ENCODE measurements around the gene ACOX1. TPM values are rescaled to one million over a fixed set of nuclear protein-coding genes. Genes with fewer than 3 reads are reported as not detected.
A peak's percentile ranks its signal among the peaks of the same experiment; 100 is the strongest.
"Not testable (repeated sequence)": the region's sequence is repeated elsewhere in the genome, so short reads cannot be mapped to it uniquely, and the experiment has no call there.

The ACOX1 gene
- total RNA-seq, 1 experiment from 2014 or later: 36.2 TPM

GRCh38 chr17:75981019-75981615 is 2.2 kb upstream of the ACOX1 start:
- no peak for DNase-seq (ENCODE audit: low read depth)

- no peak for DNase-seq (ENCODE audit: low read depth)
These were observed 1.4 kb upstream of the ACOX1 start for GRCh38 chr17:75980188-75981018.

- DNase-seq (ENCODE audit: low read depth): no peak
These were observed 780 bp upstream of the ACOX1 start for GRCh38 chr17:75979705-75980187.

DNA sequence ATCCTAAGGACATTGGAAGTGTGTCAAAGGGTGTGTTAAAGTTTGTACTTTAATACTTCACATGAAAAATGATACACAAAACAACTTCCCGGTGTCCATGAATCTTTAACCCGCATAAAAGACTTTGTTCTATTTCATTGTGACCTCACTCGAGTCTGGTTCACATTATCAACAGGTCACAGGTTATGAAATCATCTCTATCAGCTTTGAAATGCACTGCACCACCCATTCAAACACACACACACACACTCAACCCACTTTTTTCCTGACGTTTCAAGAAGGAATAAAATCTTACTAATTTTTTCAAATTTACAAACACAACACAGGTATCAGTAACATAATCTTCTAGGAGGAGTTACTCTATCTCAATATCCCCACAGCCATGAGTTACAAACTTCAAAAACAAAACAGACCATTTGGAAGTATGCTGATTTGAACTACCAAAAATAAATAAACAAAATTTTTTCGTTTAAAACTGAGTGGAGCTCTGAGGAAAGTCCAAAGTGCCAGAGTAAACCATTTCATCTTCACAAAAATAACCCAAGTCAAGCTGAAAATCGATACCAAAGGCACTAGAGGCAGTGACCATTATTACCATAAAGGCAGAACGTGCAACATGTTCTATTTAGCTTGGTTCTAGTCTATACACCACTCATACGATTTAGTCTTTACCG is 2.7 kb downstream of the ACOX1 start:
- no peak for DNase-seq (ENCODE audit: low read depth)

DNA sequence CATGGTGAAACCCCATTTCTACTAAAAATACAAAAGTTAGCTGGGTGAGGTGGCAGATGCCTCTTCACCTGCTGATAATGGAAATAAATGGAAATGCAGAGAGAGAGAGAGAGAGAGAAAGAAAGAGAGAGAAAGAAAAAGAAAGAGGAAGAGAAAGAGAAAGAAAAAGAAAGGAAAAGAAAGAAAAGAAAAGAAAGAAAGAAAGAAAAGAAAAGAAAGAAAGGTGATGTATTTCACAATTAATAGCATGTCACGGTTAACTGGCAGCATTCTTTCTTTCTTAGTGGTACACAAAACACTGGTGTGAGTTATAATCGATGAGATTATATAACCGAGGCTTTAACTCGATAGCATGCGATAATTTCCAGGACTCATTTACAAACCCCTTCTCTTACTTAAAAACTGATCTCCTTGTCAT is 3.2 kb downstream of the ACOX1 start:
- no peak for DNase-seq (ENCODE audit: low read depth)

- DNase-seq (ENCODE audit: low read depth): not testable (repeated sequence)
These were observed 3.8 kb downstream of the ACOX1 start for GRCh38 chr17:75975187-75975586.

DNA sequence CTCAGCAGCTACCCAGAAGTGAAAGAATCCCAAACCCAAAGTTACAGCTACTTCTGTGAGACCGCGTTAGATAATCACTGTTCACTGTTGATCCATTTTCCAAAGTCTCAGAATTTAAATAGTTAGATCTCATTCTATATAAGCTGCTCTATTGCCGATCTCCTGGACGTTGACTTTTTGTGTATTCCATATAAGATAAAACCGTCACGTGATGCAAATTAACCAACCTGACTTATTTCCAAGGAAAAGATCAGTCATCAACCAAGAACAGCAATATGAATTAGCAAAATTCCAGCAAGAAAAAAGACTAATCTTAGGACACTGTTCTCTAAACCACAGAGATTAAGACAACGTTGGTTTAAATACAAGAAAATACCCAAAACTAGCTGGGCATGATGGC is 8.3 kb downstream of the ACOX1 start:
- DNase-seq (ENCODE audit: low read depth): no peak

DNA sequence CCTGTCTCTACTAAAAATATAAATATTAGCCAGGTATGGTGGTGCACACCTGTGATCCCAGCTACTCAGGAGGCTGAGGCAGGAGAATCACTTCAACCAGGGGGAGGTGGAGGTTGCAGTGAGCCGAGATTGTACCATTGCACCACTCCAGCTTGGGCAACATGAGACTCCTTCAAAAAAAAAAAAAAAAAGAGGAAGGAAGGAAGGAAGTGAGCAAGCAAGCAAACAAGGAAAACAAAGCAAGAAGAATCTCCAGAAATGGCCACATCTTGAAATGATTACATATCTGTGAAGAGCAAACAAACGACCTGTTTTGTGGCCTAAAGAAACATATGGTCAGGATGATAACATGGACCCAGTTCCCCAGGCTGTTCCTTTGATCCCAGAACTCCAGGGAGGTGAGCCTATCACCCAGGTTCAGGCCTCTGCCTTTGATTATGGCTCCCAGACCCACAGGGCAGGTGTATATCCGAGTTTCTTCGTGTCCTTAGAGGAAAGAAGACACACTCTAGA is 8.9 kb downstream of the ACOX1 start:
- no peak for DNase-seq (ENCODE audit: low read depth)

- not testable (repeated sequence) for DNase-seq (ENCODE audit: low read depth)
These were observed 9.9 kb downstream of the ACOX1 start for GRCh38 chr17:75969044-75969443.

DNA sequence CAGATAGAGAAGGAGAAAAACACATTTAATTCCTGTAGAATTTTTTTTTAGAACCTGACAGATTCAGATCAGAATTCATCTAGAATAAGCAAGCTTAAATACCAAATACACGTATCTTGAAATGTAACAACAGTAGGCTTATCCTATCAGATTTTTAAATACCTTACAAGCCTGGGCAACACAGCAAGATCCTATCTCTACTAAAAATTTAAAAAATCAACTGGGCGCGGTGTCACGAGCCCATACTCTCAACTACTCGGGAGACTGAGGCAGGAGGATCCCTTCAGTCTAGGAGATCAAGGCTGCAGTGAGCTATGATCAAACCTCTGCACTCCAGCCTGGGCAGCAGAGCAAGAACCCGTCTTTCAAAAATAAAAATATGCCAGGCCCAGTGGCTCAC is 13.5 kb downstream of the ACOX1 start:
- DNase-seq (ENCODE audit: low read depth): no peak

DNA sequence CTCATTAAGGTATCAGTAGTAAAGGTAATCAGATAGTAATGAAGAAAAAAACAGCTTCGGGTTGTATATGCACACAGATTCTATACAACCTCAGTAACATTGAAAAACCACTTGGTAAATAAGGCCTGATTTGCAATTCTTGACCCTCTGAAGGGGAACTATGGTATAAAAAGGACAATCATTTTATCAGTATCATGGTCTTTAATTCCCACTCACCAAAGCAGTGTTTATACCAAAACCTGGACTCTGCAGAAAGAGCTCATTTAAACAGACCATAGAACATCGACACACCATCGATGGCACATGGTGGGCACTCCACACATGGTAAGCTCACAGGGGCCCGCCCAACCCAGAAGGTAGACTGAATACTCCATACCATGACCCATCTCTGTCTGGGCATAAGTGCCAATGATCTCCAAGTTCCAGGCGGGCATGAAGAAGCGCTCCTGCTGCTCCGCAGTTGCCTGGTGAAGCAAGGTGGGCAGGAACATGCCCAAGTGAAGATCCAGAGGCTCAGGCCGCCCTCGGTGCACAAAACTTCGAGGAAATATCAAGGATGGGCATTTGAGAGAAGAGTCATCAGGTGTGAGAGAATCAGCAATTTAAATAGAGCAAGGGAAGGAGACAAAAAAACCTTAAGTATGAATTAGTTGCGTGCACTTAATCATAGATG is 19.0 kb downstream of the ACOX1 start:
- no peak for DNase-seq (ENCODE audit: low read depth)

- DNase-seq (ENCODE audit: low read depth): no peak
These were observed 19.7 kb downstream of the ACOX1 start for GRCh38 chr17:75959051-75959838.

DNA sequence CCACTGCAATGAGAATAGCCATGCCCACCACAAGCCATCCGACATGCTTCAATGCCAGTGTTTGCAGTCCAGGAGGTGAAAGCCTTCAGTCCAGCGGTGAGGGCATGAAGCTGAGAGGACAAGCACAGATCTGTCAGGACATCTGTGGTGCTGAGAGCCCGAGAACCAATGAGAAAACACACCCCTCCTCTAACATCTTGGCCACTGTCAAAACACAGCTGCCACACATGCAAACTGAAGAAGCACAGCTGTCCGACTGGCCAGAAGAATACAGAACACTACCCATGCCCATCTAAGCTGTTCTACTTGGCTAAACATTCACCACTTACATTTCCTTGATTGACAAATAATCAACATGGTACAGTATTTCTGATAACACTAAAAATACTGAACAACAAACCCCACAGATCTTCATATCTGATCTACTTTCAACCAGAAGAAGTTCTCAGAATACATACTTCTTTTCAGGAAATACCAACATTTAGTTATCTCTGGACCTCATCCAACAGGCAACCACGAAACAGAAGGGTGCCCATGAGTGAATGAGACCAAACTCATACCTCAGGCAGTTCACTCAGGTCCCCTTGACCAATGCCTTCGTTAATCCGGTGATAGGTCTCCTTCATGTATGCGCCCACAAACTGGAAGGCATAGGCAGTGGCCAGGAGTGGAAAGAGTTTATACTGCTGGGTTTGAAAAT is 28.0 kb downstream of the ACOX1 start:
- peak; percentile 91 for DNase-seq (ENCODE audit: low read depth)

DNA sequence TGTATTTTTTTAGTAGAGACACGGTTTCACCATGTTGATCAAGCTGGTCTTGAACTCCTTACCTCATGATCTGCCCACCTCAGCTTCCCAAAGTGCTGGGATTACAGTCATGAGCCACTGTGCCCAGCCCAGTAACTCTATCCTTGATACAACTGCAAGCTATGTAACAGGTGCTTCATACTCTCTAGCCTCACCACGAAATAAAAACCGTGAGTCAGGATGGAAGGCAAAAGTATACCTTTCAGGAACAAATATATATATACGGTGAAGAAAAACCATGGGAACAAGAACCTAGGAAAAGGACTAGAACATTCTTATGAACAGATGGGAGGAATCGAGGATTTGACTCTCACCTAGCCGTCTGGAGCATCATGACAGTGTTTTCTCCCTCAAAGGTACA is 28.5 kb downstream of the ACOX1 start:
- DNase-seq (ENCODE audit: low read depth): peak; percentile 68

DNA sequence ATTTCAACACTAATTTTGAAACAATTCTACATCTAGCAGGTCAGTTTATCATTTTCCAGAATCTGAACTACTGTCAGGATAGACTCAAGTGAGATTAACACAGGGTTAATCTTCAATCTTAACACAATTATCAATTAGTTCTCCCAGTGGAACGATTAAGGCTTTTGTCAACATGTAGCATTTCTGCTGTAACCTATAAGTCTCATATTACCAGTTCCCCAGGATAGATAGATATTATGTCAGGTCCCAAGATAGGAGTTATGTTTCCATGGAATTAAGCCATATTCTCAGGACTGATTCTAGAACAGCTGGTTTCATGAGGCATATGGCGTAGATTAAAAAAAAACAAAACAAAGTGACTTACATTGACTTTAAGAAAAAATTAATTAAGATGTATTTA is 33.8 kb downstream of the ACOX1 start:
- DNase-seq (ENCODE audit: low read depth): no peak

DNA sequence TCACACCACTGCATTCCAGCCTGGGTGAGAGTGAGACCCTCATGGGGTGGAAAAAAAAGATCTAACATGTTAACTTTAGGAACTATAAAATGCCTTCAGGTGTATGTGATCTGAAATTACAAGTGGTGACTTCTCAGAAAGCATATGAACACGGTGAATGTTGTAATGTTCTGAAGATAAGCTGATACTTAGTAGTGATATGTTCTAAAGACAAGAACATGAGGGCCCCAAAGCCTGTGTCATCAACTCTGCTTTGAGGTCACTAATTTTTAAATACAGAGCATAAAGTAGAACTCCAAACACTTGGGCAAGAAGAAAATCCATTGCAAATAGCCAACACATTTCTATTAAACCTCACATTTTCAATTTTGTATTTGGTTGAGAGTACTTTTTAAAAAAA is 35.5 kb downstream of the ACOX1 start:
- DNase-seq (ENCODE audit: low read depth): no peak

DNA sequence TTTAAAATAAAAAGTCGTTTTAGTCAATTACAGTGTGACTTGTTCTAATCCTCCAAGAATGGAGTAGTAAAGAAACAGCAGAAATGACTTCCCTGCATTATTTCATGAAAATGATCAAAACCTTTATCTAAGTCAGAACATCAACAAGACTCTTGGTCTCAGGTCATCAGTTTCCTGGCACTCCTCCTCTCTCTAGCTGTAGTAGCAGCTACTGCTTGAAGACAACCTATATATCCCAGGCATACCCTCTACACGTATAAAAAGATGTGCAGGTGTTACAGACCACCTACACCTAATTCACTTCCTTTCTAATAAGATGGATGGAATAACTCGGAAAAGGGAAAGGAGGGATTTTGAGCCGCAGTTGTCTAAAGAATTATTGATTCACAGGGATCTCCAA is 36.5 kb downstream of the ACOX1 start:
- DNase-seq (ENCODE audit: low read depth): no peak

DNA sequence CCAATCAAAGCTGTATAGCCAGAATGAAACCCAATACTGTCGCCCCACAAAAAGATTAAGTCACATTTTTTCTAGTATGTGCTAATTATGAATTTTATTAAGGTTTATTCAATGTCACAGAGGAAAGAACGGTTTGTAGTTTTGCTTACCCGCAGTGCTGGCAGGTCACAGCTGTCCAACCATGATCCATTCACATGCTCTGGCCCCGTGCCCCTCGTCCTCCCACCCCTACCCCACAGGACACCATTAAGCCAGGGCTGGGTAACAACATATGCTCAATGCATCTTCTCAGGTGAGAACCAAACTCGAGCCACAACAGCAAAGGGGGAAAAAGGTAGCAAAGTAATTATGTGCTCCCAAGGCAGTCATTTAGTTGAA is 37.5 kb downstream of the ACOX1 start:
- DNase-seq (ENCODE audit: low read depth): no peak

- DNase-seq (ENCODE audit: low read depth): peak; percentile 96
These were observed 38.1 kb downstream of the ACOX1 start, which contains the start of gene FBF1 for GRCh38 chr17:75940727-75941441. TSS of gene FBF1 (minus strand) at chr17:75941042. CDS start at chr17:75938149, 2,893 bp downstream.

DNA sequence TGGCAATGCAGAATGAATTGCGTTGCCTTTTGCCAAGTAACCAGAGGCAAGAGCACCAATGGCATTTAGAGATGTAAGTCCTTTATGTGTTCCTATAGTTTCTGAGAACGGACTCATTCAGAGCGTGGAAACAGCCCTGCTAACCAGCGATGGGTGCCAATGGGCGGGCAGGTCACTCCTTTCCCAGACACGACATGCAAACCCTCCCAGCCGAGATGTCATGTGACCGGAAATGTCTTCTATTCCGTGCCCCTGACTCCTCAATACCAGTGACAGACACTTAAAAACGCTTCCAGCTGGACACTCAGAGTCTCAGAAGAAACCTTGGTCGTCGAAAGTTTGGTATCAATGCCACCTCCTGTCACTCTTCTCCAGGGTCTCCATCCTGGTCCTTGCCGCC is 41.3 kb downstream of the ACOX1 start:
- DNase-seq (ENCODE audit: low read depth): no peak
